Suprapubic skin (tissue), 2 donors: ENCODE results near the gene GYPC.

Source experiments
- EP300 ChIP-seq: sonication (generic); formaldehyde crosslinking; IDR thresholded peaks from one replicate; pipeline ENCODE4 v1.6.1; 2017; ENCODE audit warnings: antibody characterized with exemption
- POLR2A ChIP-seq, 2 donors: fragments of 450-650 bp; IDR thresholded peaks; one replicate each; pipeline ENCODE4 v1.6.1; 2017; ENCODE audit warnings: antibody characterized with exemption in 2 of 2, mild to moderate bottlenecking in 2 of 2, moderate library complexity in 2 of 2

DNA sequence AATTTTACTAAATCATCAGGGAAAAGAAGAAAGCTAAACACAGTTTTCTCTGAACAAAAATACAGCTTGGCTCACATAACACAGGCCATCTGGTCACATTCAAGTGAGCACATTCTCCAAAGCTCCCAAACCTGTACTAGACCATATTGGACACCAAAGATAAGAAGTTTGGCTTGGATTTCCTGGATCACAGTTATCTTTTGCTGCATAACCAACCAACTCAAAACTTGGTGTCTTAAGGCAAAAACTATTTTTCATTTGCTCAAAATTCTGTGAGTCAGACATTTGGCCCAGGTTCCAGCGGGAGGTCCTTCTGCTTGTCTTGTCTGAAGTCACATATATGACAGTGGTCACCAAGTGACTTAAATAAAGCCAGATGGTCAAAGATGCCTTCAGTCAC lies 83.2 kb downstream of the GYPC start:
- TF ChIP-seq POLR2A (IDR thresholded peaks at IDR 0.05), result no peak
- no peak for TF ChIP-seq EP300
